HG02610 (cell line): ENCODE data around the gene KMO.

Source experiments
- ATAC-seq: cut with Tn5 transposase; IDR thresholded peaks from one replicate; pipeline ENCODE4 v1.9.1; 2021; ENCODE audit warnings: mild to moderate bottlenecking, moderate library complexity; ENCODE audit not compliant: unreplicated experiment

The KMO gene

GRCh38 chr1:241624935-241625334, 92.8 kb downstream of the KMO start:
- no peak for ATAC-seq

- ATAC-seq: peak; percentile 66
Measured at GRCh38 chr1:241627453-241628259, 95.5 kb downstream of the KMO start.

GRCh38 chr1:241630005-241630404, 97.8 kb downstream of the KMO start:
- ATAC-seq: peak; percentile 59

- no peak for ATAC-seq
Measured at GRCh38 chr1:241630476-241630875, 98.3 kb downstream of the KMO start.

DNA sequence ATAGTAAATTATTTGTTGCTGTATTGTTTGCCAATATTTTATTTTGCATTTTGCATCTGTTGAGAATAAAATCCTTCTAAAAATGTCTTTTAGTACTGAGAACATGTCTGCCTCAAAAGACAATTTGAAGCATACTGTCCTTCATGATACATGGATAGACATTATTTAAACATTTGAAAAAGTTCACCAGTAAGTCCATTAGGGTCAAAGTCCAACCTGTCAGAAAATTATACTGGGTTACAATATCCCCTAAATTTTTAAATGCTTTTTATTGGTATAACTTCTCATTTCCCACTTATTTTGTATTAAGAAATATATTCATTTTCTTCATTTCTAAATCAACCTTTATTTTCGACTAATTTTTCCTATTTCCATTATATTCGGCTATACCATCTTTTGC, 98.7 kb downstream of the KMO start:
- ATAC-seq: no peak

GRCh38 chr1:241631674-241632073, 99.5 kb downstream of the KMO start:
- peak; percentile 25 for ATAC-seq

DNA sequence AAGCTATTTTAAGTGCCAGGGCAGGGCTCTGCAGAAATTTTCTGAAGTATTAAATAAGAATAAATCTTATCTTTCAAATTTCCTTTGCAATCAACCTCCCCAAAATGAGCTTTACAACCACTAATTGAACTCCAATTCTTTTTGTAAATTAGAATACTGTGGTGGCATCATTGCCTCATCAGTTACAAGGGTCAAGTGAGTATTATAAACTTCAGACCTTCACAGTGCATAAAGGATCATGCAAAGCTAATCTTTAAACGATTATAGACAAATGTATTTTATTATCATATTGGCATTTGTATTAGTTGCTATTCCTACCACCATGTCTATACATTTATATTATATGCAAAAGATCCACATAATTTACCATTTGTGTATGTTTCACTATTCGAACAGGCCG, 100.8 kb downstream of the KMO start:
- no peak for ATAC-seq

DNA sequence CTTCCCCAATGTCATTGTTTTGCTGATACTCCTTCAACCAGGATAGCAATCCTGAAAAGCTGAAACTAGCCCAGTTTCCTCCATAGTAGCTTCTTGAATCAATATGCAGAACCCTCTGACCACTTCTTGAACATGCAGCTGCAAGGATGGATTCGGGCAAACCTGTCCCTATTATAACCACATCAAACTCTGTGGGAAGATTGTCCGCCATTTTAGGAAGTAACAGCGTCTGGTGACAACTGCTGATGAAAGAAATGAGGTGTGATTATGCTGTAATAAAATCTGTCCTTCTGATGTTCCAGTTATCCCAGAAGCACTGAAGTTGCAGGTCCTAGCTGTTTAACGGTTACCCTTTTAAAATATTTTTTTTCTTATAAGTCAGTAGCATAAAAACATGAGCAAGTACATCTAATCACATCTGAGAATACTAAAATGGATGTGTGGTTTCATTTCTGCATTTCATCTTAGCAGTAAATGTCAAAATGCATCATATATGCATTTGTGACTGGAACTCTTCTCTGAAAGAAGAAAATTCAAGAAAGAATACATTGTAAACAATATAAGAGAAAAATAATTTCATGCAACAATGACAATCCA, 103.5 kb downstream of the KMO start:
- ATAC-seq: no peak

GRCh38 chr1:241636291-241636690, 104.1 kb downstream of the KMO start:
- no peak for ATAC-seq

DNA sequence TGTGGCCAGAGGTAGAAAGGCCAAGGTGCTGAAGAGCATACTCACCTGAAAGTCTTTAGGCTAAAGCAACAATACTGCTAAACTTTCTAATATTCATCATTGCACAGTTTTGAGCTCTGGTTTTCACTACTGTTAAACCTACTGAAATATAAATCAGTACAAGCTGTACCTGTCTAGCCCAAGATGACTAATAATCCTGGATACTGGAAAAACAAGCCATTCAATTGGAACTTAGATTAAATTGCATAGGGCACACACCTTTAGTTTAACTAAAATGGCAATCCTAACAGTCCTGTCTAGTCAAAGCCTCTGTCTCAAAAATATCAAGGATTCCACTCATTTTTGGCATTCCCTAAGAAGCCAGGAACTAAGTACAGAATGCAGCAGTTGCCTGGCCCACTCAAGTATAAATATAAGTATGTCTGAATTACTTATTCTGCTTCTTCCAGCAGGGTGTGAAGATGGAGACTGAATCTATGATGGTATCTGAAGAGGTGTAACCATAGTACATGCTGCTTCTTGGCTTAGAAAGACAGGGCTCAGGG, 104.9 kb downstream of the KMO start:
- no peak for ATAC-seq

GRCh38 chr1:241637604-241638003, 105.4 kb downstream of the KMO start:
- ATAC-seq: no peak

DNA sequence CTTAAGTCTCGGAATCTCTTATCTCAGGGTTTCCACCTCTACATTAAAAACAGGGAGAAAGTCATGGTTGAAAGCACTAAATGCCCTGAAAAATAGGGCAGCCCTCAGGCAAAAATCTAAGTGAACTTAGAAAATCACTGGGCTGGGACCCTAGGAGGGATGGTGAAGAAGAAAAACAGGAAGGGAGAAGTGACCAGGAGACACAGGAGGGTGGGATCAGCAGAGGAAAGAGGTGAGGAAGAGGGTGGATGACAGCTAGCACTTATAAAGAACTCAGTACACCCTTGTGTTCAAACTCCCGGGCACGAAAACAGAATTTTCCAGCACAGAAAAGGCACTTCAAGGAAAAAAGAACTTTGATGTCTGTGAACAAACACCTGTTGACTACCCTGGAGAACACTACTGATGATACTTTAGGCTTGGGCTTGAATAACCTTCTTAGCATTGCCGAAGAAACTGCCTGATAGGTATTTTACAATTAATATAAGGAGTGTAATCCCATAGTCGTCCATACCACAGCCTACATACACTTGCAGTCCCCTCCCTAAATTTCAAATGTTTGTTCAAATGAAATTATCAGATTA, 106.0 kb downstream of the KMO start:
- ATAC-seq: no peak

DNA sequence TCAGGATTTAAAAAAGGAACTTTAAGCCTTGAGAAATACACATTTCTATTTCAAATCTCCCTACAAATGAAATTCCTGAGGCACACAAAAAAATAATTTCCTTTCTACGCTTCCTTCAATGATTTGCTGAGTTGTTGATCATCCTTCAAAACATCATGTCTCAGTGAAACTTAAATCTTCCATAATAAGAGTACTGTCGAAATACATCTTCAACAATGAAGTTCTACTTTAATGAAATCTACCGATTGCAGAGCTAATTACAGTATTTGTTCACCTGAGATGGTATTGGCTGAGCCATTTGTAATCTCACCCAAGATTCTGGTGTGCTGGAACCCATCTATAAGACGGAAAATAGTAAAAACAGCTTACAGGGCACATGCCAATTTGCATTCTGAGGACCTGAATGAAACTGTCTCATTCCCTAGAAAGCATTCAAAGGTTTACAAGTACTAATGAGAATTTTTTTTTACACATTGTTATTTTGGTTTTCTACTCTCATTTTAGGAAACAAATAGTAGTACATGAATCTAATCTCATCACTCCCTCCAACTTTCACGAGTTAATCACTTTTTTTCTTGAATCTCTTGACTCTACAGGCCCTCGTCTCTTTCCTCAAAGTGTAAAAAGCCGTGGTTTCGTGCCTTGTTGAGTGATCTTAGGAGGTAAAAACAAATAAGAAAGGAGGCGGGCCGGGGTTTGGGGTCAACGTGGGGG, 106.9 kb downstream of the KMO start:
- ATAC-seq: no peak

- ATAC-seq: peak; percentile 38
Measured at GRCh38 chr1:241639623-241640148, 107.5 kb downstream of the KMO start.

GRCh38 chr1:241640149-241640866, 108.1 kb downstream of the KMO start, which contains the start of the genes CHML and OPN3:
Gene CHML (minus strand): TSS chr1:241640369. CDS start chr1:241635766, 4,603 bp downstream.
Gene OPN3 (minus strand): TSS chr1:241640369. CDS start chr1:241640254, 115 bp downstream.
- peak; percentile 92 for ATAC-seq

GRCh38 chr1:241640867-241641622, 108.9 kb downstream of the KMO start:
- ATAC-seq: no peak

DNA sequence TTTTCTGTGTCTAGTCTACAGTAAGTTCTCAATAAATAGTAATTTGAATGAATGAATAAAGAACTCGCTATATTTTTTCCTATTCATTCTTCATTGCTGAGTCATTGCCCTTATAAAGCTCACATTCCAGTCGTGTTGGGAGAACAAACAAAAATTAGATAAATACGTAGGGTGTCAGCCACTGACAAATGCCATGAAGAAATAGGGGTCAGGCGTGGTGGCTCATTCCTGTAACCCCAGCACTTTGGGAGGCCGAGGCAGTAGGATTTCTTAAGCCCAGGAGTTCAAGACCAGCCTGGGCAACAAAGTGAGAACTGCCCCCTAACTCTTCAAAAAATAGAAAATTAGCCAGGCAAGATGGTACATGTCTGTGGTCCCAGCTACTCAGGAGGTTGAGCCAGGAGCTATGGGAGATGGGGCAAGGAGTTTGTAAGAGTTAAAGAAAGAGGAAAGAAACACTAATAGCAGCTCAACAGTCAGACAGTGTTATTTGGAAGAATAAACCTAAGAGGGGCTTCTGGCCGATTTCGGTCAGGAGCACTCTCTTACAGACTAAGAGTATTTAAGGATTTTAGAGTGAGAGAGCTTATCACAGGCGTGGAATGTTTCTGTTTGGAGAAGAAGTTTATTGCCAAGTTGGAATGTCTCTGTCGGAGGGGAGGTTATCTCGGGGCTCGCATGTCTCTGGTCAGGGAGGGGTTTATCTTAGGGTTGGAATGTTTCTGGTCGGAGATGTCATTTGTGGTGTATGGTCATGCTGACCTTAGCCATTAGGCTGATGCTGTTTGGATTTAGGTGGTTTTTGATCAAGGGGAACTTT, 109.8 kb downstream of the KMO start:
- ATAC-seq: no peak

DNA sequence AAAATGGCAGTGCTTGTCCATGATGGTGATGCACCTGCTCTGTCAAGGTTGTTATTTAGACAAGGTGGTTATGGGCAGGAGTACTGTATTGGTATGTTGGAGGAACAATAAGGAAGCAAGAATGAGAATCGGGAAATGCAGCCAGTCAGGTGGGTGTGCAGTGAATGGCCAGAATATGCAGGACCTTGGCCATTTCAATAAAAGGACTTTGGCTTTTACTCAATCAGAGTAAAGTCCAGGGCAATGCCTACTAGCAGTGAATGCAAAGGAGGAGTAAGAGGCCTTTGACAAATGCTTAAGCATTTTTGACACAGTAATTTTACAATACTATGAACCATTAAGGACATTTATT, 110.4 kb downstream of the KMO start:
- ATAC-seq: no peak

- ATAC-seq: no peak
Measured at GRCh38 chr1:241644259-241644658, 112.1 kb downstream of the KMO start.
